Peyer's patch (tissue), 4 donors: Measurements from ENCODE around the gene WBP1L.

Experiments
- CTCF ChIP-seq, 6 experiments: fragments of 450-650 bp in 4 of 6; fragments of 200-600 bp in 2 of 6; sonication (generic) in 1 of 6; IDR thresholded peaks; one replicate each; pipeline ENCODE4 v1.5.1; 2017 to 2019; ENCODE audit warnings: antibody characterized with exemption in 6 of 6, mild to moderate bottlenecking in 3 of 6, moderate library complexity in 1 of 6
- POLR2A ChIP-seq, 2 donors: fragments of 450-650 bp; IDR thresholded peaks; one replicate each; pipeline ENCODE4 v1.5.1; 2017; ENCODE audit warnings: antibody characterized with exemption in 2 of 2, mild to moderate bottlenecking in 2 of 2, moderate library complexity in 2 of 2

GRCh38 chr10:102745157-102745556 is 1.4 kb downstream of the WBP1L start:
- TF ChIP-seq CTCF (IDR thresholded peaks at IDR 0.05) (no peak), POLR2A (IDR thresholded peaks at IDR 0.05) (no peak)
